SH-SY5Y (cell line): ENCODE data around the gene C22orf23.

ENCODE experiments used
- GATA2 ChIP-seq: IDR thresholded peaks from 2 replicates; pipeline ENCODE4 v1.6.1; 2011; ENCODE audit warnings: mild to moderate bottlenecking, low read depth, low read length
- GATA3 ChIP-seq: IDR thresholded peaks from 2 replicates; pipeline ENCODE4 v1.6.1; 2011; ENCODE audit warnings: low read depth, mild to moderate bottlenecking, low read length, moderate library complexity

DNA sequence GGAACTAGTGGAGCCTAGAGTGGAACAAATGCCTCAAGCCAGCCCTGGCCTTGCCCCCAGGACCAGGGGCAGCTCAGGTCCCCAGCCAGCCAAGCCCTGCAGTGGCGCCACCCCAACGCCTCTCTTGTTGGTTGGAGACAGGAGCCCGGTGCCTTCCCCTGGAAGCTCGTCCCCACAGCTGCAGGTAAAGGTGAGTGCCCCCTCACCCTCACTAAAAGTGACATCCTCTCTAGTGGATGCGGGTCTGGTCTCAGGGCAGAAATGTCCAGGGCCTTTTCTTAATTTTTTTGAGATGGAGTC lies 25.8 kb downstream of the C22orf23 start:
- TF ChIP-seq GATA3 = no peak
- no peak for TF ChIP-seq GATA2
